HCT116 (cell line): ENCODE measurements around the gene DHX16. TPM values are rescaled to one million over a fixed set of nuclear protein-coding genes. Genes with fewer than 3 reads are reported as not detected.

ENCODE experiments used
- ATAC-seq: fragments of 200-7000 bp; cut with Tn5 transposase; 2 replicates; pipeline ENCODE4 v1.9.1; 2020; ENCODE audit warnings: mild to moderate bottlenecking, moderate library complexity
- BruUV-seq: library from RNA; stranded (reverse); fragments of 400-500 nt; replicated peaks from 2 replicates; lab custom pipeline; 2021; lab: Mats Ljungman, UMichigan
- CTCF ChIA-PET: fragments of 300-600 bp; sonication (Branson Sonifier 250); formaldehyde crosslinking; loops from one replicate; lab custom pipeline; 2021; ENCODE audit warnings: antibody characterized with exemption; lab: Charles Lee
- POLR2A ChIA-PET: fragments of 300-600, 350-600 bp; sonication (Branson Sonifier 250); formaldehyde crosslinking; loops from one replicate; lab custom pipeline; 2021; ENCODE audit warnings: antibody characterized with exemption; lab: Charles Lee
- RAD21 ChIA-PET, 2 experiments: fragments of 300-600 bp; sonication (Branson Sonifier 250); formaldehyde crosslinking; loops; one replicate each; lab custom pipeline; 2023; ENCODE audit warnings: low total read pairs in 2 of 2; ENCODE audit not compliant: uncharacterized antibody in 2 of 2, unreplicated experiment in 2 of 2, low non-redundant PET in 1 of 2; lab: Charles Lee
- DNase-seq: peaks from one replicate; pipeline ENCODE4 v3.0.0-alpha.2; 2010; ENCODE audit warnings: low read depth, low spot score
- H2AFZ ChIP-seq: fragments of 200-600 bp; shearing (Covaris generic), sonication (generic); 2 replicates; pipeline ENCODE4 v1.6.1; 2017; ENCODE audit warnings: low read depth, mixed run types, mixed read lengths, antibody characterized with exemption, low read length; ENCODE audit not compliant: poor library complexity, severe bottlenecking
- H3K27ac ChIP-seq: 2 replicates; pipeline ENCODE4 v1.5.1; 2012; ENCODE audit warnings: low read depth, low read length
- H3K27me3 ChIP-seq: fragments of 200-600 bp; sonication (generic); 2 replicates; pipeline ENCODE4 v1.6.1; 2016; ENCODE audit warnings: mixed run types, low read length, mixed read lengths; ENCODE audit not compliant: insufficient read depth
- H3K36me3 ChIP-seq, 2 experiments: fragments of 200-500 bp in 1 of 2; fragments of 200-600 bp in 1 of 2; sonication (Bioruptor generic) in 1 of 2; sonication (generic) in 1 of 2; 2 replicates each; pipeline versions ENCODE4 v1.5.1 to v1.6.1; 2014 to 2016; ENCODE audit warnings: low read length in 2 of 2, inconsistent platforms in 1 of 2, mixed read lengths in 1 of 2, mixed run types in 1 of 2; ENCODE audit not compliant: insufficient read depth in 2 of 2, control insufficient read depth in 1 of 2
- H3K4me1 ChIP-seq, 2 experiments: fragments of 200-600 bp in 1 of 2; sonication (generic) in 1 of 2; 2 replicates each; pipeline versions ENCODE4 v1.5.1 to v1.6.1; 2012 to 2017; ENCODE audit warnings: low read length in 2 of 2, inconsistent platforms in 1 of 2, mild to moderate bottlenecking in 1 of 2, mixed read lengths in 1 of 2, mixed run types in 1 of 2, moderate library complexity in 1 of 2; ENCODE audit not compliant: insufficient read depth in 2 of 2, control insufficient read depth in 1 of 2
- H3K4me2 ChIP-seq: fragments of 200-600 bp; sonication (generic); 2 replicates; pipeline ENCODE4 v1.6.1; 2017; ENCODE audit warnings: mixed run types, low read length, mixed read lengths
- H3K4me3 ChIP-seq, 2 experiments: fragments of 200-600 bp in 1 of 2; sonication (generic) in 1 of 2; replicated peaks in 1 of 2; 2 replicates each; pipeline ENCODE4 v1.5.1; 2011 to 2016; ENCODE audit warnings: low read length in 2 of 2, control low read depth in 1 of 2, low read depth in 1 of 2, mild to moderate bottlenecking in 1 of 2, mixed read lengths in 1 of 2, mixed run types in 1 of 2
- H3K79me2 ChIP-seq: fragments of 200-600 bp; sonication (generic); 2 replicates; pipeline ENCODE4 v1.6.1; 2017; ENCODE audit warnings: mild to moderate bottlenecking, mixed run types, low read length, moderate library complexity, mixed read lengths; ENCODE audit not compliant: insufficient read depth
- H3K9ac ChIP-seq: fragments of 200-600 bp; sonication (generic); 2 replicates; pipeline ENCODE4 v1.6.1; 2016; ENCODE audit warnings: low read length, mixed read lengths
- H3K9me2 ChIP-seq: fragments of 200-600 bp; sonication (generic), shearing (Covaris generic); 2 replicates; pipeline ENCODE4 v1.6.1; 2017; ENCODE audit warnings: mixed run types, mild to moderate bottlenecking, moderate library complexity; ENCODE audit not compliant: insufficient read depth
- H3K9me3 ChIP-seq, 2 experiments: fragments of 200-500 bp in 1 of 2; fragments of 200-600 bp in 1 of 2; sonication (Bioruptor generic) in 1 of 2; sonication (generic) in 1 of 2; 2 replicates each; pipeline ENCODE4 v1.6.1; 2014 to 2017; ENCODE audit warnings: low read length in 2 of 2, mixed read lengths in 2 of 2, inconsistent platforms in 1 of 2, low read depth in 1 of 2, mild to moderate bottlenecking in 1 of 2, mixed run types in 1 of 2, moderate library complexity in 1 of 2; ENCODE audit not compliant: control insufficient read depth in 1 of 2, insufficient read depth in 1 of 2
- H4K20me1 ChIP-seq: fragments of 200-600 bp; sonication (generic), shearing (Covaris generic); 2 replicates; pipeline ENCODE4 v1.6.1; 2017; ENCODE audit warnings: mixed run types, mild to moderate bottlenecking, moderate library complexity; ENCODE audit not compliant: insufficient read depth
- CTCF ChIP-seq, 3 experiments: fragments of 200-600 bp in 1 of 3; sonication (generic) in 1 of 3; IDR thresholded peaks in 2 of 3; conservative IDR thresholded peaks in 1 of 3; 2 replicates each; pipeline ENCODE4 v1.5.1; 2012 to 2017; ENCODE audit warnings: low read depth in 2 of 3, low read length in 2 of 3, antibody characterized with exemption in 1 of 3, borderline replicate concordance in 1 of 3, control low read depth in 1 of 3, mild to moderate bottlenecking in 1 of 3, mixed read lengths in 1 of 3, mixed run types in 1 of 3, moderate library complexity in 1 of 3; ENCODE audit not compliant: insufficient read depth in 1 of 3
- EZH2phosphoT487 ChIP-seq: fragments of 200-600 bp; IDR thresholded peaks from 2 replicates; pipeline ENCODE4 v1.6.1; 2018; ENCODE audit warnings: antibody characterized with exemption, borderline replicate concordance
- JUND ChIP-seq: IDR thresholded peaks from 2 replicates; pipeline ENCODE4 v1.6.1; 2012
- REST ChIP-seq: IDR thresholded peaks from 2 replicates; pipeline ENCODE4 v1.6.1; 2012; ENCODE audit warnings: low read depth
- SIN3A ChIP-seq: IDR thresholded peaks from 2 replicates; pipeline ENCODE4 v1.6.1; 2012; ENCODE audit warnings: low read depth
- YY1 ChIP-seq: IDR thresholded peaks from 2 replicates; pipeline ENCODE4 v1.6.1; 2011; ENCODE audit warnings: low read length, low read depth, moderate library complexity, mild to moderate bottlenecking; ENCODE audit not compliant: insufficient replicate concordance; ENCODE audit errors: extremely low read depth
- ZFX ChIP-seq: fragments of 450-650 bp; IDR thresholded peaks from 2 replicates; pipeline ENCODE4 v1.6.1; 2017
- intact Hi-C: fragments of 100-400 bp; cut with micrococcal nuclease; formaldehyde crosslinking; loops from 2 replicates; pipeline ENCODE4 v1.10.0; 2022
- total RNA-seq: library from RNA; stranded (reverse); gene quantifications from one replicate; pipeline ENCODE4 v1.2.1, GENCODE V29; 2021; ENCODE audit not compliant: unreplicated experiment

Gene DHX16
- total RNA-seq, 1 experiment from 2014 or later, result 46.0 TPM

- Histone ChIP-seq H2AFZ (no peak overlapping the region), H3K9me3 (no peaks in the 10 kb centered on the region), H3K9ac (0 out of 2 replicates have a peak overlapping the region, but pooled peaks have one; percentile 19), H3K4me2 (peak overlapping the region; percentile 36), H3K4me1 (peaks cover 22 to 34% of the 10 kb centered on the region in 2 experiments), H3K9me2 (no peaks in the 10 kb centered on the region), H3K4me3 (no peak overlapping the region), H3K27me3 (no peaks in the 10 kb centered on the region), H3K79me2 (peaks cover 35% of the 10 kb centered on the region)
- no peak for DNase-seq
- POLR2A ChIA-PET, result interaction anchor here (0.7 to 2.6 kb wide), 6 partner anchors 8 to 82 kb away, joined by 4 to 15 read pairs (median 6); partner anchors contain the start of gene MDC1
- CTCF ChIA-PET, result interaction anchor here (0.6 to 3.9 kb wide), 16 partner anchors 8 to 688 kb away, joined by 3 to 70 read pairs (median 6); partner anchors contain the start of genes MDC1, NRM and TUBB
- TF ChIP-seq CTCF (IDR thresholded peaks at IDR 0.05 in 2 of 3, conservative IDR thresholded peaks at IDR 0.05 in 1 of 3; ENCODE audit: borderline replicate concordance in 1 of 3, insufficient read depth in 1 of 3, low read depth in 2 of 3, low read length in 2 of 3) (peak in 2 of 3 experiments; percentile 96; a peak in 4 of 6 replicates), YY1 (peak; percentile 61), REST (no peak), SIN3A (no peak), ZFX (no peak), EZH2phosphoT487 (no peak), JUND (no peak)
- TF ChIP-seq, all 23 proteins: peak for 2
- no TSS peak for BruUV-seq
- RAD21 ChIA-PET, result interaction anchor here (1.0 to 2.0 kb wide), 4 partner anchors 44 to 52 kb away, joined by 3 to 22 read pairs (median 12); no protein-coding TSS in a partner anchor
- H3K36me3 ChIP-seq, result peaks cover 9 to 19% of the 10 kb centered on the region in 2 experiments; a peak in 3 of 4 replicates
- intact Hi-C loops, result loop anchor here (1.0 to 5.0 kb wide), 5 partner anchors 43 to 408 kb away; no protein-coding TSS in a partner anchor
- H4K20me1 ChIP-seq, result no peaks in the 10 kb centered on the region
- ATAC-seq, result peak; percentile 85
- H3K27ac ChIP-seq, result 0 out of 2 replicates have a peak overlapping the region, but pooled peaks have one; percentile 8
These were observed 6.3 kb upstream of the DHX16 start for GRCh38 chr6:30678964-30679726.
